NCI-H1105 (cell line): ENCODE measurements around the gene CADM4.

Source experiments
- DNase-seq: peaks from one replicate; lab custom pipeline; 2025; lab: John Stamatoyannopoulos, UW

CADM4 gene

GRCh38 chr19:43634068-43634467 lies 5.6 kb downstream of the CADM4 start:
- DNase-seq, result no peak

- DNase-seq, result no peak
These were observed 6.1 kb downstream of the CADM4 start for GRCh38 chr19:43633520-43633919.

GRCh38 chr19:43631491-43631890 lies 8.2 kb downstream of the CADM4 start:
- no peak for DNase-seq

GRCh38 chr19:43628646-43629326 lies 10.9 kb downstream of the CADM4 start:
- DNase-seq, result no peak

GRCh38 chr19:43626838-43627237 lies 12.8 kb downstream of the CADM4 start:
- DNase-seq, result no peak

GRCh38 chr19:43625918-43626579 lies 13.6 kb downstream of the CADM4 start:
- DNase-seq, result no peak

- DNase-seq, result no peak
These were observed 14.7 kb downstream of the CADM4 start for GRCh38 chr19:43624933-43625332.

- no peak for DNase-seq
These were observed 15.6 kb downstream of the CADM4 start for GRCh38 chr19:43623889-43624670.

GRCh38 chr19:43622956-43623355 lies 16.7 kb downstream of the CADM4 start:
- DNase-seq, result no peak

- no peak for DNase-seq
These were observed 17.6 kb downstream of the CADM4 start for GRCh38 chr19:43622070-43622469.

- no peak for DNase-seq
These were observed 19.3 kb downstream of the CADM4 start for GRCh38 chr19:43620061-43621001.

- peak; percentile 94 for DNase-seq
These were observed 20.2 kb downstream of the CADM4 start, which contains the start of gene ZNF428 for GRCh38 chr19:43619262-43620060. TSS of gene ZNF428 (minus strand) at chr19:43619629. CDS start at chr19:43614304, 5,325 bp downstream.

- DNase-seq, result peak; percentile 34
These were observed 20.8 kb downstream of the CADM4 start for GRCh38 chr19:43618921-43619261.

GRCh38 chr19:43616954-43617353 lies 22.7 kb downstream of the CADM4 start:
- DNase-seq, result no peak

- DNase-seq, result no peak
These were observed 23.3 kb downstream of the CADM4 start for GRCh38 chr19:43616306-43616705.

- no peak for DNase-seq
These were observed 27.3 kb downstream of the CADM4 start for GRCh38 chr19:43612374-43612773.

GRCh38 chr19:43611788-43612187 lies 27.9 kb downstream of the CADM4 start, which contains the start of gene SRRM5:
TSS of gene SRRM5 (plus strand) at chr19:43612088. CDS start at chr19:43612122, 34 bp downstream.
- no peak for DNase-seq

GRCh38 chr19:43610493-43610892 lies 29.2 kb downstream of the CADM4 start:
- no peak for DNase-seq

- DNase-seq, result no peak
These were observed 29.8 kb downstream of the CADM4 start for GRCh38 chr19:43609872-43610271.

- no peak for DNase-seq
These were observed 32.1 kb downstream of the CADM4 start for GRCh38 chr19:43607238-43608205.
